Activated B cell treated with CpG ODN at 0.5 μM for 24 hours (primary cell): ENCODE data around the gene GRK6. TPM values are rescaled to one million over a fixed set of nuclear protein-coding genes. Genes with fewer than 3 reads are reported as not detected.
A peak's percentile ranks its signal among the peaks of the same experiment; 100 is the strongest.

Source experiments
- ATAC-seq: fragments of 200-7000 bp; cut with Tn5 transposase; one replicate; pipeline ENCODE4 v1.10.0; 2021; ENCODE audit warnings: low read depth, mild to moderate bottlenecking, moderate library complexity
- CTCF ChIA-PET: fragments of 350-600 bp; sonication (Branson Sonifier 250); formaldehyde crosslinking; loops from one replicate; lab custom pipeline; 2021; ENCODE audit warnings: antibody characterized with exemption; lab: Charles Lee
- POLR2A ChIA-PET: fragments of 350-600 bp; sonication (Branson Sonifier 250); formaldehyde crosslinking; loops from one replicate; lab custom pipeline; 2021; ENCODE audit warnings: antibody characterized with exemption; lab: Charles Lee
- DNase-seq: peaks from one replicate; pipeline ENCODE4 v3.0.0; 2022
- H3K27ac Mint-ChIP-seq: one replicate; pipeline ENCODE4 v1.8.0; 2020; ENCODE audit warnings: mixed read lengths
- H3K27me3 Mint-ChIP-seq: one replicate; pipeline ENCODE4 v1.8.0; 2021; ENCODE audit warnings: mixed read lengths
- H3K36me3 Mint-ChIP-seq: one replicate; pipeline ENCODE4 v1.8.0; 2021; ENCODE audit warnings: low read depth, mixed read lengths
- H3K4me1 Mint-ChIP-seq: one replicate; pipeline ENCODE4 v1.8.0; 2021; ENCODE audit warnings: mixed read lengths
- H3K4me3 Mint-ChIP-seq: one replicate; pipeline ENCODE4 v1.8.0; 2020; ENCODE audit warnings: mild to moderate bottlenecking, mixed read lengths
- H3K9me3 Mint-ChIP-seq: one replicate; pipeline ENCODE4 v1.8.0; 2020; ENCODE audit warnings: mixed read lengths
- CTCF ChIP-seq: fragments of 200-600 bp; IDR thresholded peaks from one replicate; pipeline ENCODE4 v1.8.0; 2022; ENCODE audit warnings: antibody characterized with exemption, mild to moderate bottlenecking
- intact Hi-C: fragments of 100-400 bp; cut with micrococcal nuclease; formaldehyde crosslinking; loops from one replicate; pipeline ENCODE4 v1.15.1; 2024
- total RNA-seq: library from RNA; stranded (reverse); gene quantifications from 2 replicates; pipeline ENCODE4 v1.2.3, GENCODE V29; 2022

GRK6 gene
- total RNA-seq, 1 donor from 2014 or later, result 92.6 TPM

GRCh38 chr5:177405805-177406204, 20.7 kb upstream of the GRK6 start:
- intact Hi-C loops, result loop anchor here (2.0 kb wide), 2 partner anchors 21 to 41 kb away; partner anchors contain the start of genes GRK6 and PRR7
- Mint-ChIP-seq H3K36me3 (no peaks in the 10 kb centered on the region), H3K4me1 (peaks cover 39% of the 10 kb centered on the region), H3K9me3 (no peaks in the 10 kb centered on the region), H3K4me3 (peak overlapping the region; percentile 15), H3K27ac (peak overlapping the region; percentile 61), H3K27me3 (peaks cover 5% of the 10 kb centered on the region)
- CTCF ChIA-PET, result interaction anchor here (1.0 to 8.5 kb wide), 7 partner anchors 17 to 103 kb away, joined by 3 to 293 read pairs (median 24); partner anchors contain the start of genes GRK6, PDLIM7 and PRR7
- peak; percentile 49 for DNase-seq
- POLR2A ChIA-PET, result interaction anchor here (4.8 to 6.3 kb wide), 4 partner anchors 20 to 49 kb away, joined by 35 to 88 read pairs (median 54); partner anchors contain the start of genes GRK6 and PRR7
- no peak for TF ChIP-seq CTCF
- ATAC-seq, result peak; percentile 58

- intact Hi-C loops, result no loop called here
- DNase-seq (no peak), ATAC-seq (no peak)
- no peak within 1 kb of the TSS for H3K27ac Mint-ChIP-seq
- no peaks in the 10 kb centered on the region for H3K27me3 Mint-ChIP-seq
- no peak within 1 kb of the TSS for H3K4me3 Mint-ChIP-seq
- H3K4me1 Mint-ChIP-seq, result peaks cover 32% of the 10 kb centered on the region
- no peak for TF ChIP-seq CTCF
- CTCF ChIA-PET, result interaction anchor here (0.6 to 1.1 kb wide), 2 partner anchors 18 to 40 kb away, joined by 3 to 5 read pairs; no protein-coding TSS in a partner anchor
- POLR2A ChIA-PET, result interaction anchor here (0.7 to 1.4 kb wide), 6 partner anchors 17 to 961 kb away, joined by 3 to 14 read pairs (median 4); partner anchors contain the start of genes FAF2, GRK6 and PRR7
- no peaks in the 10 kb centered on the region for H3K36me3 Mint-ChIP-seq
- no peaks in the 10 kb centered on the region for H3K9me3 Mint-ChIP-seq
Observed at GRCh38 chr5:177409043-177409801, 17.3 kb upstream of the GRK6 start, which contains the start of gene F12. Gene F12, minus strand, starts transcription at chr5:177409564. Its CDS starts 37 bp downstream, at chr5:177409527.

GRCh38 chr5:177410575-177410974, 15.9 kb upstream of the GRK6 start:
- no peaks in the 10 kb centered on the region for H3K36me3 Mint-ChIP-seq
- no peaks in the 10 kb centered on the region for H3K9me3 Mint-ChIP-seq
- DNase-seq, result no peak
- H3K27me3 Mint-ChIP-seq, result no peaks in the 10 kb centered on the region
- H3K4me1 Mint-ChIP-seq, result peaks cover 20% of the 10 kb centered on the region
- POLR2A ChIA-PET, result no interaction called here
- H3K27ac Mint-ChIP-seq, result no peak overlapping the region
- CTCF ChIA-PET, result interaction anchor here (0.9 kb wide), 1 partner anchor 44 kb away, joined by 3 read pairs; no protein-coding TSS in a partner anchor
- TF ChIP-seq CTCF, result no peak
- H3K4me3 Mint-ChIP-seq, result no peak overlapping the region
- intact Hi-C loops, result no loop called here
- ATAC-seq, result no peak

GRCh38 chr5:177412603-177413233, 13.8 kb upstream of the GRK6 start:
- Mint-ChIP-seq H3K4me1 (peaks cover 8% of the 10 kb centered on the region), H3K27ac (no peak overlapping the region), H3K27me3 (no peaks in the 10 kb centered on the region), H3K4me3 (no peak overlapping the region), H3K36me3 (no peaks in the 10 kb centered on the region), H3K9me3 (no peaks in the 10 kb centered on the region)
- ChIA-PET POLR2A (interaction anchor here (0.6 to 1.0 kb wide), 2 partner anchors 13 to 42 kb away, joined by 3 to 4 read pairs; partner anchors contain the start of gene GRK6), CTCF (interaction anchor here (0.9 kb wide), 1 partner anchor 9 kb away, joined by 3 read pairs; no protein-coding TSS in a partner anchor)
- no peak for TF ChIP-seq CTCF
- intact Hi-C loops, result no loop called here
- DNase-seq, result no peak
- ATAC-seq, result no peak
